WTC11 (cell line): Measurements from ENCODE around the gene EYS. TPM values are rescaled to one million over a fixed set of nuclear protein-coding genes. Genes with fewer than 3 reads are reported as not detected.

Experiments used
- ATAC-seq: fragments of 200-7000 bp; cut with Tn5 transposase; 2 replicates; pipeline ENCODE4 v1.10.0; 2021; ENCODE audit warnings: mild to moderate bottlenecking, moderate library complexity
- CTCF ChIA-PET: fragments of 300-600 bp; sonication (Branson Sonifier 250); formaldehyde crosslinking; loops from one replicate; lab custom pipeline; 2021; ENCODE audit warnings: antibody characterized with exemption; lab: Charles Lee
- POLR2A ChIA-PET: fragments of 350-600 bp; sonication (Branson Sonifier 250); formaldehyde crosslinking; loops from one replicate; lab custom pipeline; 2021; ENCODE audit warnings: antibody characterized with exemption; lab: Charles Lee
- DNase-seq: peaks from one replicate; pipeline ENCODE4 v3.0.0; 2021; ENCODE audit warnings: low spot score
- H3K27ac Mint-ChIP-seq: 2 replicates; pipeline ENCODE4 v1.8.0; 2021; ENCODE audit warnings: mixed read lengths
- H3K27me3 Mint-ChIP-seq: 2 replicates; pipeline ENCODE4 v1.8.0; 2021; ENCODE audit warnings: low read depth, mild to moderate bottlenecking, moderate library complexity, mixed read lengths
- H3K36me3 Mint-ChIP-seq: 2 replicates; pipeline ENCODE4 v1.8.0; 2021; ENCODE audit warnings: mixed read lengths
- H3K4me1 Mint-ChIP-seq: 2 replicates; pipeline ENCODE4 v1.8.0; 2022; ENCODE audit warnings: mixed read lengths
- H3K4me3 Mint-ChIP-seq: 2 replicates; pipeline ENCODE4 v1.8.0; 2021; ENCODE audit warnings: mild to moderate bottlenecking, moderate library complexity, mixed read lengths
- H3K9me3 Mint-ChIP-seq: 2 replicates; pipeline ENCODE4 v1.8.0; 2021; ENCODE audit warnings: mixed read lengths
- CREM ChIP-seq: sonication (generic); formaldehyde crosslinking; IDR thresholded peaks from 2 replicates; pipeline ENCODE4 v1.8.1; 2022; ENCODE audit warnings: mild to moderate bottlenecking, missing genetic modification reagents, moderate library complexity
- E2F1 ChIP-seq: sonication (generic); formaldehyde crosslinking; IDR thresholded peaks from 2 replicates; pipeline ENCODE4 v1.8.0; 2022; ENCODE audit warnings: mild to moderate bottlenecking, missing genetic modification reagents
- ESRRA ChIP-seq: sonication (generic); formaldehyde crosslinking; IDR thresholded peaks from 2 replicates; pipeline ENCODE4 v1.8.1; 2022; ENCODE audit warnings: mild to moderate bottlenecking, missing genetic modification reagents, borderline replicate concordance
- ETV6 ChIP-seq: sonication (generic); formaldehyde crosslinking; IDR thresholded peaks from 2 replicates; pipeline ENCODE4 v1.8.1; 2022; ENCODE audit warnings: mild to moderate bottlenecking, missing genetic modification reagents
- FOXP4 ChIP-seq: sonication (generic); formaldehyde crosslinking; IDR thresholded peaks from 2 replicates; pipeline ENCODE4 v1.8.0; 2022; ENCODE audit warnings: mild to moderate bottlenecking, missing genetic modification reagents
- GTF2I ChIP-seq: fragments of 250-450 bp; sonication (Bioruptor Pico); conservative IDR thresholded peaks from 2 replicates; pipeline ENCODE4 v1.4.0; 2021; ENCODE audit warnings: mild to moderate bottlenecking
- IRF1 ChIP-seq: sonication (generic); formaldehyde crosslinking; IDR thresholded peaks from 2 replicates; pipeline ENCODE4 v1.8.0; 2023; ENCODE audit warnings: missing genetic modification reagents
- JAZF1 ChIP-seq: fragments of 250-450 bp; sonication (Bioruptor Pico); IDR thresholded peaks from 2 replicates; pipeline ENCODE4 v1.9.0; 2021; ENCODE audit warnings: moderate library complexity, mild to moderate bottlenecking, inconsistent platforms
- NFATC4 ChIP-seq: fragments of 250-450 bp; sonication (Bioruptor Pico); IDR thresholded peaks from 2 replicates; pipeline ENCODE4 v1.9.0; 2021; ENCODE audit warnings: mild to moderate bottlenecking
- NR2C2 ChIP-seq: sonication (generic); formaldehyde crosslinking; IDR thresholded peaks from 2 replicates; pipeline ENCODE4 v1.8.0; 2022; ENCODE audit warnings: mild to moderate bottlenecking, missing genetic modification reagents
- OVOL2 ChIP-seq: fragments of 250-450 bp; sonication (Bioruptor Pico); IDR thresholded peaks from 2 replicates; pipeline ENCODE4 v1.9.0; 2021; ENCODE audit warnings: mild to moderate bottlenecking, borderline replicate concordance
- PREB ChIP-seq: sonication (generic); formaldehyde crosslinking; IDR thresholded peaks from 2 replicates; pipeline ENCODE4 v1.8.1; 2022; ENCODE audit warnings: mild to moderate bottlenecking, missing genetic modification reagents, moderate library complexity, borderline replicate concordance
- TCF7 ChIP-seq: sonication (generic); formaldehyde crosslinking; IDR thresholded peaks from 2 replicates; pipeline ENCODE4 v1.8.0; 2022; ENCODE audit warnings: mild to moderate bottlenecking, low read depth, missing genetic modification reagents, moderate library complexity
- TEAD4 ChIP-seq: sonication (generic); formaldehyde crosslinking; IDR thresholded peaks from 2 replicates; pipeline ENCODE4 v1.8.0; 2022; ENCODE audit warnings: mild to moderate bottlenecking, missing genetic modification reagents
- USF1 ChIP-seq: sonication (generic); formaldehyde crosslinking; IDR thresholded peaks from 2 replicates; pipeline ENCODE4 v1.8.0; 2022; ENCODE audit warnings: mild to moderate bottlenecking, missing genetic modification reagents
- USF2 ChIP-seq: sonication (generic); formaldehyde crosslinking; IDR thresholded peaks from 2 replicates; pipeline ENCODE4 v1.8.1; 2023; ENCODE audit warnings: mild to moderate bottlenecking, missing genetic modification reagents, moderate library complexity
- ZNF396 ChIP-seq: fragments of 250-450 bp; sonication (Bioruptor Pico); IDR thresholded peaks from 2 replicates; pipeline ENCODE4 v1.8.0; 2021; ENCODE audit warnings: mild to moderate bottlenecking, moderate library complexity, borderline replicate concordance
- total RNA-seq: library from RNA; stranded (reverse); gene quantifications from 3 replicates; pipeline ENCODE4 v1.2.3, GENCODE V29; 2021
- TF ChIP-seq, protein P1 (sequence below): fragments of 250-450 bp; sonication (Bioruptor Pico); IDR thresholded peaks from 2 replicates; pipeline ENCODE4 v1.8.0; 2021; ENCODE audit warnings: mild to moderate bottlenecking
- TF ChIP-seq, protein P2 (sequence below): fragments of 250-450 bp; sonication (Bioruptor Pico); IDR thresholded peaks from 2 replicates; pipeline ENCODE4 v1.9.0; 2021; ENCODE audit warnings: mild to moderate bottlenecking
- TF ChIP-seq, protein P3 (sequence below): sonication (generic); formaldehyde crosslinking; IDR thresholded peaks from 2 replicates; pipeline ENCODE4 v1.8.0; 2022; ENCODE audit warnings: mild to moderate bottlenecking, missing genetic modification reagents

Gene EYS
- total RNA-seq, 1 experiment from 2014 or later = not detected

DNA sequence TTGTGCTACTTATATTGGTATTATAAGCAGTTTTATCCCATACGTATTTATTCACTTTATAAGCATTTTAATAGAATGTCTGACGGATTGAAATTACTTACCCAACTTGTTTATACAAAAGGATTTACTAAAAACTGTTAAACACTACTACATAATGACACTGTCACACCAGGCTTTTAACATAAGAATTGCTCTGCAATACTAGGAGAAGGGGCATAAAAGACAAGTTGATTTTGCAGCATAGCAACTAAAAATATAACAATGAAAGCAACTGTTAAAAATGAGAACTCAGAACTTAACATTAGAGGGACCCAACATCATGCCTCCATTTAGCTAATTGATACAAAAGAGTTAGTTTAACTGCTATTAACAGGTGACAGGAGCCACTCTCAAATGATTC is 1076.1 kb downstream of the EYS start (continued):
- no peak for TF ChIP-seq USF1 (CRISPR knock-in tag)
- TF ChIP-seq, protein P1, sequence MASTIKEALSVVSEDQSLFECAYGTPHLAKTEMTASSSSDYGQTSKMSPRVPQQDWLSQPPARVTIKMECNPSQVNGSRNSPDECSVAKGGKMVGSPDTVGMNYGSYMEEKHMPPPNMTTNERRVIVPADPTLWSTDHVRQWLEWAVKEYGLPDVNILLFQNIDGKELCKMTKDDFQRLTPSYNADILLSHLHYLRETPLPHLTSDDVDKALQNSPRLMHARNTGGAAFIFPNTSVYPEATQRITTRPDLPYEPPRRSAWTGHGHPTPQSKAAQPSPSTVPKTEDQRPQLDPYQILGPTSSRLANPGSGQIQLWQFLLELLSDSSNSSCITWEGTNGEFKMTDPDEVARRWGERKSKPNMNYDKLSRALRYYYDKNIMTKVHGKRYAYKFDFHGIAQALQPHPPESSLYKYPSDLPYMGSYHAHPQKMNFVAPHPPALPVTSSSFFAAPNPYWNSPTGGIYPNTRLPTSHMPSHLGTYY (CRISPR knock-in tag) = no peak
- TF ChIP-seq NR2C2 (CRISPR knock-in tag) = no peak
- no peak for TF ChIP-seq PREB (CRISPR knock-in tag)
- no peak for TF ChIP-seq IRF1 (CRISPR knock-in tag)
- TF ChIP-seq GTF2I (CRISPR knock-in tag) = no peak
- TF ChIP-seq CREM = no peak
- no peak for TF ChIP-seq ETV6 (CRISPR knock-in tag)
- no peak for TF ChIP-seq ESRRA (CRISPR knock-in tag)
- TF ChIP-seq JAZF1 = no peak

GRCh38 chr6:64622944-64623343 is 1084.1 kb downstream of the EYS start:
- Mint-ChIP-seq H3K36me3 (peaks cover 12% of the 10 kb centered on the region), H3K4me1 (peaks cover 8% of the 10 kb centered on the region), H3K9me3 (peaks cover 35% of the 10 kb centered on the region), H3K27me3 (no peaks in the 10 kb centered on the region), H3K27ac (no peak overlapping the region), H3K4me3 (no peak overlapping the region)
- CTCF ChIA-PET = no interaction called here
- POLR2A ChIA-PET = no interaction called here
- TF ChIP-seq NFATC4 = no peak
- TF ChIP-seq FOXP4 (CRISPR knock-in tag) = no peak
- ATAC-seq = no peak
- DNase-seq = no peak

- H3K9me3 Mint-ChIP-seq = peaks cover 46% of the 10 kb centered on the region
- H3K27ac Mint-ChIP-seq = no peak overlapping the region
- POLR2A ChIA-PET = no interaction called here
- DNase-seq (no peak), ATAC-seq (no peak)
- no peaks in the 10 kb centered on the region; the same call in 1 of the 2 replicates for H3K27me3 Mint-ChIP-seq
- peaks cover 2% of the 10 kb centered on the region; the same call in 1 of the 2 replicates for H3K4me1 Mint-ChIP-seq
- H3K4me3 Mint-ChIP-seq = no peak overlapping the region
- peaks cover 10% of the 10 kb centered on the region for H3K36me3 Mint-ChIP-seq
- CTCF ChIA-PET = no interaction called here
- TF ChIP-seq, protein P2, sequence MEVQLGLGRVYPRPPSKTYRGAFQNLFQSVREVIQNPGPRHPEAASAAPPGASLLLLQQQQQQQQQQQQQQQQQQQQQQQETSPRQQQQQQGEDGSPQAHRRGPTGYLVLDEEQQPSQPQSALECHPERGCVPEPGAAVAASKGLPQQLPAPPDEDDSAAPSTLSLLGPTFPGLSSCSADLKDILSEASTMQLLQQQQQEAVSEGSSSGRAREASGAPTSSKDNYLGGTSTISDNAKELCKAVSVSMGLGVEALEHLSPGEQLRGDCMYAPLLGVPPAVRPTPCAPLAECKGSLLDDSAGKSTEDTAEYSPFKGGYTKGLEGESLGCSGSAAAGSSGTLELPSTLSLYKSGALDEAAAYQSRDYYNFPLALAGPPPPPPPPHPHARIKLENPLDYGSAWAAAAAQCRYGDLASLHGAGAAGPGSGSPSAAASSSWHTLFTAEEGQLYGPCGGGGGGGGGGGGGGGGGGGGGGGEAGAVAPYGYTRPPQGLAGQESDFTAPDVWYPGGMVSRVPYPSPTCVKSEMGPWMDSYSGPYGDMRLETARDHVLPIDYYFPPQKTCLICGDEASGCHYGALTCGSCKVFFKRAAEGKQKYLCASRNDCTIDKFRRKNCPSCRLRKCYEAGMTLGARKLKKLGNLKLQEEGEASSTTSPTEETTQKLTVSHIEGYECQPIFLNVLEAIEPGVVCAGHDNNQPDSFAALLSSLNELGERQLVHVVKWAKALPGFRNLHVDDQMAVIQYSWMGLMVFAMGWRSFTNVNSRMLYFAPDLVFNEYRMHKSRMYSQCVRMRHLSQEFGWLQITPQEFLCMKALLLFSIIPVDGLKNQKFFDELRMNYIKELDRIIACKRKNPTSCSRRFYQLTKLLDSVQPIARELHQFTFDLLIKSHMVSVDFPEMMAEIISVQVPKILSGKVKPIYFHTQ (CRISPR knock-in tag) = no peak
- TF ChIP-seq ZNF396 = no peak
- no peak for TF ChIP-seq USF2 (CRISPR knock-in tag)
- TF ChIP-seq PREB (CRISPR knock-in tag) = no peak
- no peak for TF ChIP-seq TCF7 (CRISPR knock-in tag)
- no peak for TF ChIP-seq OVOL2
- TF ChIP-seq TEAD4 (CRISPR knock-in tag) = no peak
- TF ChIP-seq, protein P3, sequence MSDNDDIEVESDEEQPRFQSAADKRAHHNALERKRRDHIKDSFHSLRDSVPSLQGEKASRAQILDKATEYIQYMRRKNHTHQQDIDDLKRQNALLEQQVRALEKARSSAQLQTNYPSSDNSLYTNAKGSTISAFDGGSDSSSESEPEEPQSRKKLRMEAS (CRISPR knock-in tag) = no peak
- no peak for TF ChIP-seq E2F1 (CRISPR knock-in tag)
- TF ChIP-seq ESRRA (CRISPR knock-in tag) = no peak
- no peak for TF ChIP-seq JAZF1
Observed at GRCh38 chr6:64602993-64603392, 1104.0 kb downstream of the EYS start.
